ENCODE data around the gene KIF3A. TPM values are rescaled to one million over a fixed set of nuclear protein-coding genes. Genes with fewer than 3 reads are reported as not detected.

The KIF3A gene
- total RNA-seq, 4 donors from 2014 or later, result 2.2 to 7.6 (median 4.6) TPM

DNA sequence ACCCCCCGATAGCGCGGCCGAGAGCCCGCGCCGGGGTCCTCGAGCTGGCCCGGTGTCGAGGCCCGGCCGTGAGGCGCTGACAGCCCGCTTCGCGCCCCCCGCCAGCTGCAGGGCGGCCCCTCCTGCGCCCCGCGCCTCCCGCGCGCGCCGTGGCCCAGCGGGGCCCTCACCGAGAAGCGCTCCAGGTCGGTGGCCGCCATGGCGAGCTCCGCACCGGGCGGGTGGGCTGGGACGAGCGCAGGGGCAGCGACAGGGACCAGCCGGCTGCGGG is 39.5 kb upstream of the KIF3A start:
- no peak for DNase-seq
- intact Hi-C loops (cut with DNase I), result no loop called here
- no peaks in the 10 kb centered on the region for H3K9me3 ChIP-seq

DNA sequence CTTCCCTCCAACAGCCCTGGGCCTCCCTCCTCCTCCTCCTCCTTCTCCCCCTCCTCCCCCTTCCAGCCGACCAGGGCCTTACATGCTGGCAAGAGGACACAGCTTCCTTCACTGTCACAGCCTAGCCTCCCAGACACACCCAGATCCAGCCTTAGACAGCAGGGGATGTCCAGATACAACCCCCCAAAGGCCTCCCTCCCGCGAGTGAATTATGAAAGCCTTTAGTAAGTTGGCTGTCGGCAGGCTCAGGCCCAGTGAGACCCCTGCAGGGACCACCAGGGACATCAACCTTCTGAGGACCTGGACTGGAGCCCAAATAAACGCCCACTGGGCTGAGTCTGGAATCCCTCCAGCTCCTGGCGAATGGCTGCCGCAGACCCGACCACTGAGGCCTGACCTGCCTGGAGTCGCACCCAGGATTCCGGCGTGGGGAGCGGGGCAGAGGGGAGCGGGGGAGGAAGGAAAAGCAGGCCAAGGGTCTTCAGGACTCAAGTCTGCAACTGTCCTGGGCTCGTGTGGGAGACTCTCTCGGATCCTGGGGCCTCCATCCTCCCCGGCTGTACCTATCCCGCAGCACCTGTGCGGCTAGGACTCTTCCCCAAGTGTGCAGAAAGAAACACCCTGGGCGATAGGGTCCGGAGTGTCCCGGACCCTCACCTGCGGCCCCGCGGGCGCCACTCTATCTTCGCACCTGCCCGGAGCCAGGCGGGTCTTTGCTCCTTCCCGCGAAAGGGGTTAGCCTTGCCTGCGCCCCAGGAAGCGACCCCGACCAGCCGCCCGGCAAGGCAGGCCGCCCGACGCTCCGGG is 39.0 kb upstream of the KIF3A start:
- 10% methylated on average over 1 of the region's 39 CpGs; no CpG with 5 or more reads in 1 of the 2 donors for WGBS, 2 donors
- Histone ChIP-seq H3K9me3 (no peaks in the 10 kb centered on the region), H3K4me1 (peaks cover 32 to 62% (median 37%) of the 10 kb centered on the region in 3 donors), H3K4me3 (peak overlapping the region; percentile 79 to 96 (median 86)), H3K27me3 (no peaks in the 10 kb centered on the region), H3K36me3 (no peaks in the 10 kb centered on the region), H3K27ac (peak overlapping the region; percentile 82 to 91 (median 87))
- intact Hi-C loops (cut with DNase I), result no loop called here
- no peak for DNase-seq
- TF ChIP-seq POLR2A (IDR thresholded peaks at IDR 0.05) (no peak), CTCF (IDR thresholded peaks at IDR 0.05) (no peak)

More for the DNA sequence above, 39.5 kb upstream of the KIF3A start:
- H3K27ac ChIP-seq, result peak overlapping the region; percentile 82 to 91 (median 87)
- TF ChIP-seq POLR2A (IDR thresholded peaks at IDR 0.05), result no peak
- no peak for TF ChIP-seq CTCF (IDR thresholded peaks at IDR 0.05)
- WGBS, 2 donors, result no CpG with 5 or more reads among the region's 40 CpGs
- peaks cover 30 to 57% (median 31%) of the 10 kb centered on the region in 3 donors for H3K4me1 ChIP-seq
- H3K27me3 ChIP-seq, result no peaks in the 10 kb centered on the region
- peak overlapping the region; percentile 79 to 96 (median 86) for H3K4me3 ChIP-seq
- H3K36me3 ChIP-seq, result no peaks in the 10 kb centered on the region

DNA sequence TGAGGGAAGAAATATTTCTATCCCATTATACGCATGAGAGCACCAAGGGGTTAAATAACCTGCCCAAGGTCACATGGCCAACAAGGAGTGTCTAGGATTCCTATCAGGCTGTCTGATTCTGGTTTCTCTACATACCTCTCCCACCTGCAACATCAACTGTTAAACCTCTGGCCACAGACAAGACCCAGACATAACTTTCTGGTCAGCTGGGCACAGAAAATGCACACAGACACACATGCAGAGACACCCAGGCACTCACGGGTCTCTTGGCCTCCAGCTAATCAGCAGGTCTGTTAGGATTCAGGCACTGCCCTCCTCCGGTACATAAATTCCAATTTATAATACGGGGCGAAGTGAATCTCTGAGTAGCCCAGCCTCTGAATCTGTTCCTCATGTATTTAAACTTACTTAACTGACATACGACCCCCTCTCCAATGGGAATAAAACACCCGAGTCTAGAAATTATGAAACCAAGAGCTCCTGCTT is 38.2 kb upstream of the KIF3A start:
- TF ChIP-seq POLR2A (IDR thresholded peaks at IDR 0.05) (no peak), CTCF (IDR thresholded peaks at IDR 0.05) (no peak)
- intact Hi-C loops (cut with DNase I), result no loop called here
- no peak for DNase-seq
- Histone ChIP-seq H3K4me1 (peaks cover 34 to 71% (median 43%) of the 10 kb centered on the region in 3 donors), H3K27ac (peak overlapping the region in 3 of 4 donors; percentile 82 to 91 (median 89)), H3K36me3 (no peaks in the 10 kb centered on the region), H3K9me3 (no peaks in the 10 kb centered on the region), H3K4me3 (peak overlapping the region in 3 of 4 donors; percentile 80 to 96 (median 93)), H3K27me3 (no peaks in the 10 kb centered on the region)
- 24 to 26% methylated on average over 6 of the region's 7 CpGs for WGBS, 2 donors

- intact Hi-C loops (cut with DNase I), result no loop called here
- peak overlapping the region in 3 of 4 donors; percentile 82 to 91 (median 89) for H3K27ac ChIP-seq
- no peaks in the 10 kb centered on the region for H3K36me3 ChIP-seq
- H3K4me1 ChIP-seq, result peaks cover 34 to 76% (median 43%) of the 10 kb centered on the region in 3 donors
- H3K9me3 ChIP-seq, result no peaks in the 10 kb centered on the region
- no peaks in the 10 kb centered on the region for H3K27me3 ChIP-seq
- TF ChIP-seq POLR2A (IDR thresholded peaks at IDR 0.05) (no peak), CTCF (IDR thresholded peaks at IDR 0.05) (no peak)
- WGBS, 2 donors, result 60% methylated on average over 2 of the region's 5 CpGs; no CpG with 5 or more reads in 1 of the 2 donors
- H3K4me3 ChIP-seq, result no peak overlapping the region
- DNase-seq, result no peak
These were observed 37.5 kb upstream of the KIF3A start for GRCh38 chr5:132774896-132775295.

- intact Hi-C loops (cut with DNase I), result no loop called here
- Histone ChIP-seq H3K27ac (peak overlapping the region in 2 of 4 donors; percentile 82 to 91), H3K9me3 (no peaks in the 10 kb centered on the region), H3K36me3 (no peaks in the 10 kb centered on the region), H3K27me3 (no peaks in the 10 kb centered on the region), H3K4me3 (no peak overlapping the region), H3K4me1 (peaks cover 34 to 76% (median 43%) of the 10 kb centered on the region in 3 donors)
- no peak for TF ChIP-seq CTCF (IDR thresholded peaks at IDR 0.05)
- no peak for TF ChIP-seq POLR2A (IDR thresholded peaks at IDR 0.05)
- WGBS, 2 donors, result 30% methylated on average over 2 of the region's 3 CpGs; no CpG with 5 or more reads in 1 of the 2 donors
- no peak for DNase-seq
These were observed 37.1 kb upstream of the KIF3A start for GRCh38 chr5:132774406-132774805.

Measured in esophagus squamous epithelium (tissue), 5 donors.